Hepatocyte (in vitro differentiated cells): ENCODE results near the gene MCF2L.

Experiments used
- CTCF ChIP-seq: fragments of 200-600 bp; sonication (generic); IDR thresholded peaks from 2 replicates; pipeline ENCODE4 v1.5.1; 2016; ENCODE audit warnings: antibody characterized with exemption, mild to moderate bottlenecking; ENCODE audit not compliant: poor library complexity
- EZH2 ChIP-seq: fragments of 200-600 bp; sonication (generic); IDR thresholded peaks from 2 replicates; pipeline ENCODE4 v1.6.1; 2016; ENCODE audit warnings: antibody characterized with exemption, mild to moderate bottlenecking, borderline replicate concordance

DNA sequence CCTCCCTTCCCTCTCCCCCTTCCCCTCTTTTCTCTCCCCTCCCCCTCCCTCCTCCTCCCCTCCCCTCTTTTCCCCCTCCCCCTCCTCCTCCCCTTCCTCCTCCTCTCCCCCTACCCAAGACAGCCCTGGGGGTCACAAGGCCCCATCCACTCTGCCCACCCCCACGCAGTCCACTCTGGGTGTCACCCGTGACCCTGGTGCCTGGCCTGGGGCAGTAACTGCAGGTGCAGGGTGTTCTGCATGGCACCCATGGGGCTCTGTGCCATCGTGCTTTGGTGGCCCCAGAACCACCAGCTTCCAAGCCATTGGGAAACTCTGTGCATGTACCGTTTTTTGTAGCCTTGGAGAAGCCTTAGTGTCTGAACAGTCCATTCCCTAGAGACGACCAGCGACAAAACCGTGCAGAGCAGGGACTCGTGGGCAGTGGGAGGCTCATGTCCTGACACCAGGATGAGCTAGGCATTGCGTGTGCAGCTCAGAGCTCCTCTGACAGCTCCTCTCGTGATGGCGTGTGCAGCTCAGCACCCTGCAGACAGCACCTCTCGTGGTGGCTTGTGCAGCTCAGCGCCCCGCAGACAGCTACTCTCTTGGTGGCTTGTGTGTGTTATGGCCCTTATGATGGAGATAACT lies 92.9 kb downstream of the MCF2L start:
- TF ChIP-seq CTCF, result no peak
- no peak for TF ChIP-seq EZH2
